Fibroblast of mammary gland (primary cell): Measurements from ENCODE around the gene KCNQ5.
A peak's percentile ranks its signal among the peaks of the same experiment; 100 is the strongest.

Source experiments
- DNase-seq: peaks from one replicate; pipeline ENCODE4 v3.0.0-alpha.2; 2010; ENCODE audit warnings: low read depth
- H3K4me3 ChIP-seq: 2 replicates; pipeline ENCODE4 v1.5.1; 2011; ENCODE audit warnings: low read depth, mild to moderate bottlenecking, low read length, moderate library complexity; ENCODE audit not compliant: control insufficient read depth
- TF ChIP-seq, protein P1 (sequence below): conservative IDR thresholded peaks from 2 replicates; pipeline ENCODE4 v1.5.1; 2011; ENCODE audit warnings: low read depth, low read length, inconsistent platforms; ENCODE audit not compliant: control insufficient read depth, insufficient read depth

The KCNQ5 gene

DNA sequence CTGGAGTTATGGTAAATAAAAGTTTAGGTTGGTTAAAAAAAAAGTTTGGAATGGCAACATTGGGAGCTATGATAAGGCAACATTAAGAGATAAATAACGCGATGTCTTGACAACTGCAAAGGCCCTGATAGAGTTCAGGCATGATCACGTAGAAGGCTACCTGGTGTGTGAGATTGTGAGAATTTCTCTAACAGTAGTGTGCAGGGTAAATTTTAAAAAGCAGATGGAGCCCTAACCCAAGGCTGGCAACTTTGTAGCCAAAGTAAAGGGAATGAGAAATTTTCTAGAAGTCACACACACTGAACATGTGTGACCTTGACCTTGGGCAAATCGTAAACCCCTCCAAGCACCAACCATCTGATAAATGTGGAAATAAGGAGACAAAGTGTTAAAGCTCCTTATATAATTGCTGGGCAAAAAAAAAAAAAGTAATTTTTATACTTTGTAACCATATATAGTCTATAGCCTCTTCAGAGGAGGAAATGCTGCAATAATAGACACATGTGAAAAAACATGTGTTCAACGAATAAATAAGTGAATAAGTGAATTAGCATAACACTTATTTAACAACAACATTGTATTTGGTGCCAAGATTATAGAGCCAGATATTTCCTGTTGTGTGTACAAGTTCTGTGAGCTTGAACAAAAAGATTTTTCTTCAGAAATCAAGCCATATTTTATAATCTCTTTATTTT lies 18.2 kb downstream of the KCNQ5 start:
- no peak overlapping the region for H3K4me3 ChIP-seq
- TF ChIP-seq, protein P1, sequence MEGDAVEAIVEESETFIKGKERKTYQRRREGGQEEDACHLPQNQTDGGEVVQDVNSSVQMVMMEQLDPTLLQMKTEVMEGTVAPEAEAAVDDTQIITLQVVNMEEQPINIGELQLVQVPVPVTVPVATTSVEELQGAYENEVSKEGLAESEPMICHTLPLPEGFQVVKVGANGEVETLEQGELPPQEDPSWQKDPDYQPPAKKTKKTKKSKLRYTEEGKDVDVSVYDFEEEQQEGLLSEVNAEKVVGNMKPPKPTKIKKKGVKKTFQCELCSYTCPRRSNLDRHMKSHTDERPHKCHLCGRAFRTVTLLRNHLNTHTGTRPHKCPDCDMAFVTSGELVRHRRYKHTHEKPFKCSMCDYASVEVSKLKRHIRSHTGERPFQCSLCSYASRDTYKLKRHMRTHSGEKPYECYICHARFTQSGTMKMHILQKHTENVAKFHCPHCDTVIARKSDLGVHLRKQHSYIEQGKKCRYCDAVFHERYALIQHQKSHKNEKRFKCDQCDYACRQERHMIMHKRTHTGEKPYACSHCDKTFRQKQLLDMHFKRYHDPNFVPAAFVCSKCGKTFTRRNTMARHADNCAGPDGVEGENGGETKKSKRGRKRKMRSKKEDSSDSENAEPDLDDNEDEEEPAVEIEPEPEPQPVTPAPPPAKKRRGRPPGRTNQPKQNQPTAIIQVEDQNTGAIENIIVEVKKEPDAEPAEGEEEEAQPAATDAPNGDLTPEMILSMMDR, result no peak
- no peak for DNase-seq

- no peak overlapping the region for H3K4me3 ChIP-seq
- TF ChIP-seq, protein P1, result no peak
- DNase-seq, result no peak
Observed at GRCh38 chr6:72640615-72640930, 18.7 kb downstream of the KCNQ5 start.

- DNase-seq, result no peak
- TF ChIP-seq, protein P1, result no peak
- no peak overlapping the region for H3K4me3 ChIP-seq
Observed at GRCh38 chr6:72642435-72642834, 20.6 kb downstream of the KCNQ5 start.

DNA sequence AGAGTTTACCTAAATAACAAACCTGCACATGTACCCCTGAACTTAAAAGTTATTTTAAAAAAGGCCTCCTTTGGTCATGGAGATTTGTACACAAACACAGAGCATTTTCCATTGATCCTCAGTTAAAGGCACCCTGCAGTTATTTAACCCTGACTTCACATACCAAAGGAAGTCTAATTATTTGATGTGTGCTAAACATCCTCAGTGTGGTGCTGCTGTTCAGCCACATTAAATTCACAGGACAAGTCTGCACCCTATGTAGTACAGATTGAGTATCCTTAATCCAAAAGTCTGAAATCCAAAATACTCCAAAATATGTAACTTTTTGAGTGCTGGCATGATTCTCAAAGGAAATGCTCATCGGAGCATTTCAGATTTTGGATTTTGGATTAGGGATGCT lies 21.4 kb downstream of the KCNQ5 start:
- no peak overlapping the region for H3K4me3 ChIP-seq
- TF ChIP-seq, protein P1, result no peak
- DNase-seq, result no peak

- TF ChIP-seq, protein P1, result no peak
- no peak overlapping the region for H3K4me3 ChIP-seq
- DNase-seq, result peak; percentile 8
Observed at GRCh38 chr6:72646604-72647485, 25.0 kb downstream of the KCNQ5 start.

DNA sequence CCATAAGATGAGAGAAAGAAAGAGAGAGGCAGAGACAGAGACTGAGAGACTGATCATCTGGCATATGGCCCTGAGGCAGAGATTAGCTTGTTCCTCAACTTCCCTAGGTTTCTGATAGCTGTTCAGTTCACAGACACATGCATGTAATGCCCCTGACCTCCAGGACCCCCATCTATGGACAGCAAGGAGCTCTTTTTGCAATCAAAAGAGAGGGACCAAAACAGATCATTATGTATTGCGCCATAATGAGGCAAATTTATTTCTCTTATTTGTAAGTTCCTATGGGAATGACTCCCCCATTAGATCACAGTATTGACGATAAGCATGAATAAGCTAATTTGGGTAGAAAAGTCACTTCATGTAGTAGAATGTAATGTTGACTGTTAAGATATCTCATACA lies 25.6 kb downstream of the KCNQ5 start:
- DNase-seq, result no peak
- TF ChIP-seq, protein P1, result no peak
- no peak overlapping the region for H3K4me3 ChIP-seq
